OCI-LY7 (cell line): ENCODE measurements around the gene MTUS2. TPM values are rescaled to one million over a fixed set of nuclear protein-coding genes. Genes with fewer than 3 reads are reported as not detected.

Experiments
- BruUV-seq: library from RNA; stranded (reverse); fragments of 400-500 nt; replicated peaks from 2 replicates; lab custom pipeline; 2021; lab: Mats Ljungman, UMichigan
- CTCF ChIA-PET: fragments of 300-600 bp; sonication (Branson Sonifier 250); formaldehyde crosslinking; loops from one replicate; lab custom pipeline; 2022; ENCODE audit warnings: antibody characterized with exemption; ENCODE audit not compliant: unreplicated experiment; lab: Charles Lee
- POLR2A ChIA-PET: fragments of 300-600 bp; sonication (Branson Sonifier 250); formaldehyde crosslinking; loops from one replicate; lab custom pipeline; 2022; ENCODE audit warnings: antibody characterized with exemption; lab: Charles Lee
- DNase-seq: peaks from one replicate; pipeline ENCODE4 v3.0.0-alpha.2; 2015; ENCODE audit warnings: low spot score
- H2AFZ ChIP-seq: fragments of 200-600 bp; sonication (generic), shearing (Covaris generic); 2 replicates; pipeline ENCODE4 v1.6.1; 2014; ENCODE audit warnings: mild to moderate bottlenecking, antibody characterized with exemption, low read length, moderate library complexity
- H3K27ac ChIP-seq: fragments of 200-600 bp; sonication (generic); 2 replicates; pipeline ENCODE4 v1.5.1; 2014; ENCODE audit warnings: mixed run types, low read depth, mild to moderate bottlenecking, moderate library complexity, low read length, inconsistent platforms; ENCODE audit not compliant: poor library complexity, severe bottlenecking
- H3K36me3 ChIP-seq: fragments of 200-600 bp; sonication (generic); 2 replicates; pipeline ENCODE4 v1.6.1; 2014; ENCODE audit warnings: mild to moderate bottlenecking, antibody characterized with exemption, low read length, moderate library complexity, mixed read lengths; ENCODE audit not compliant: insufficient read depth
- H3K4me1 ChIP-seq: fragments of 200-600 bp; sonication (generic); 2 replicates; pipeline ENCODE4 v1.5.1; 2014; ENCODE audit warnings: mild to moderate bottlenecking, low read length; ENCODE audit not compliant: insufficient read depth, poor library complexity, severe bottlenecking
- H3K4me2 ChIP-seq: fragments of 200-600 bp; sonication (generic); 2 replicates; pipeline ENCODE4 v1.6.1; 2014; ENCODE audit warnings: mild to moderate bottlenecking, low read length
- H3K4me3 ChIP-seq: fragments of 200-600 bp; sonication (generic); 2 replicates; pipeline ENCODE4 v1.5.1; 2014; ENCODE audit warnings: mild to moderate bottlenecking, low read depth, low read length; ENCODE audit not compliant: poor library complexity, severe bottlenecking
- H3K79me2 ChIP-seq: fragments of 200-600 bp; sonication (generic); 2 replicates; pipeline ENCODE4 v1.6.1; 2016; ENCODE audit warnings: low read depth, mild to moderate bottlenecking, low read length, moderate library complexity, mixed read lengths; ENCODE audit not compliant: insufficient read depth
- H3K9me2 ChIP-seq: fragments of 200-600 bp; sonication (generic); 2 replicates; pipeline ENCODE4 v1.6.1; 2016; ENCODE audit warnings: mild to moderate bottlenecking, low read length, mixed read lengths; ENCODE audit not compliant: insufficient read depth
- H3K9me3 ChIP-seq: fragments of 200-600 bp; sonication (generic); 2 replicates; pipeline ENCODE4 v1.6.1; 2014; ENCODE audit warnings: mild to moderate bottlenecking, mixed run types, low read length, mixed read lengths
- H4K20me1 ChIP-seq: fragments of 200-600 bp; sonication (generic); 2 replicates; pipeline ENCODE4 v1.6.1; 2014; ENCODE audit warnings: mild to moderate bottlenecking, antibody characterized with exemption, low read length, moderate library complexity, mixed read lengths; ENCODE audit not compliant: insufficient read depth
- EZH2phosphoT487 ChIP-seq: fragments of 200-600 bp; sonication (generic); IDR thresholded peaks from 2 replicates; pipeline ENCODE4 v1.6.1; 2018; ENCODE audit warnings: low read depth, borderline replicate concordance, mild to moderate bottlenecking, mixed run types, antibody characterized with exemption, low read length, moderate library complexity, mixed read lengths
- intact Hi-C: fragments of 100-400 bp; cut with micrococcal nuclease; formaldehyde crosslinking; loops from one replicate; pipeline ENCODE4 v1.10.0; 2022; ENCODE audit not compliant: unreplicated experiment
- total RNA-seq, 2 experiments: library from RNA; depleted of rRNA in 1 of 2; stranded (reverse); fragments of >200 nt in 1 of 2; shearing (Covaris generic) in 1 of 2; gene quantifications; 2 replicates each; pipeline ENCODE4 v1.2.3, GENCODE V29; 2014 to 2022
- TF ChIP-seq, protein P1 (sequence below): fragments of 200-600 bp; sonication (generic); conservative IDR thresholded peaks from 2 replicates; pipeline ENCODE4 v1.5.1; 2014; ENCODE audit warnings: mild to moderate bottlenecking, antibody characterized with exemption, low read length, moderate library complexity, mixed read lengths

MTUS2 gene
- total RNA-seq, 2 experiments from 2014 or later = 0.16 to 9.8 TPM

DNA sequence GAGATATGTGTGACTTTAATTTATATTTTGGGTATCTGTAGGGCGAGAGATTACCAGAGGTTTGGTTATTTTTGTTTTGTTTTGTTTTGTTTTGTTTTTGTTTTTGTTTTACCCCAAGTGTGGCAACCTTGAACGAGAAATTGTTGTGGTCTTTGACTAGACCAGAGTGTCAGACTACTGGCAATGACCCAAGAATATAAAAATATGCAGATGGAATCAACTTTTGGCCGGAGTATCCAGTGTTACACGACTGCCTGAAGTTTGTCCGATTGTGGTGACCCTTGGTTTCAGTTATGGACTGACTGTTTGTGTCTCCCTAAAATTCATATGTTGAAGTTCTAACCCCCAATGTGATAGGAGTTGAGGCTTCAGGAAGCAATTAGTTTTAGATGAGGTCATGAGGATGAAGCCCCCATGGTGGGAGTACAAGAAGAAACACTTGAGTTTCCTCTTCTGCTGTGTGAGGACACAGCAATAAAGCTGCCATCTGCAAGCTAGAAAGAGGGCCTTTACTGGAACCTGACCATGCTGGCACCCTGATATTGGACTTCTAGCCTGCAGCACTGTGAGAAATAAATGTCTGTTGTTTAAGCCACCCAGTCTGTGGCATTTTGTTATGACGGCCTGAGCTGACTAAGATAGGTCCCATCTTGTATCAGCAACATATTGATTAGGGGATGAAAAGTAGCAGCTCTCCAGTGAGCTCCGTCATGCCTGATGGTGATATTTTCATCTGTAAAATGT is 261.7 kb downstream of the MTUS2 start:
- POLR2A ChIA-PET = interaction anchor here (1.9 kb wide), 1 partner anchor 8 kb away, joined by 4 read pairs; no protein-coding TSS in a partner anchor
- Histone ChIP-seq H3K27ac (no peak overlapping the region), H2AFZ (no peak overlapping the region), H3K79me2 (no peaks in the 10 kb centered on the region), H3K4me1 (peaks cover 3% of the 10 kb centered on the region), H3K4me3 (no peak overlapping the region), H3K9me2 (no peaks in the 10 kb centered on the region), H3K36me3 (no peaks in the 10 kb centered on the region), H3K9me3 (no peaks in the 10 kb centered on the region), H4K20me1 (no peaks in the 10 kb centered on the region), H3K4me2 (peak overlapping the region; percentile 34; the same call in 1 of the 2 replicates)
- no peak for DNase-seq
- TF ChIP-seq EZH2phosphoT487 = no peak
- TF ChIP-seq, protein P1, sequence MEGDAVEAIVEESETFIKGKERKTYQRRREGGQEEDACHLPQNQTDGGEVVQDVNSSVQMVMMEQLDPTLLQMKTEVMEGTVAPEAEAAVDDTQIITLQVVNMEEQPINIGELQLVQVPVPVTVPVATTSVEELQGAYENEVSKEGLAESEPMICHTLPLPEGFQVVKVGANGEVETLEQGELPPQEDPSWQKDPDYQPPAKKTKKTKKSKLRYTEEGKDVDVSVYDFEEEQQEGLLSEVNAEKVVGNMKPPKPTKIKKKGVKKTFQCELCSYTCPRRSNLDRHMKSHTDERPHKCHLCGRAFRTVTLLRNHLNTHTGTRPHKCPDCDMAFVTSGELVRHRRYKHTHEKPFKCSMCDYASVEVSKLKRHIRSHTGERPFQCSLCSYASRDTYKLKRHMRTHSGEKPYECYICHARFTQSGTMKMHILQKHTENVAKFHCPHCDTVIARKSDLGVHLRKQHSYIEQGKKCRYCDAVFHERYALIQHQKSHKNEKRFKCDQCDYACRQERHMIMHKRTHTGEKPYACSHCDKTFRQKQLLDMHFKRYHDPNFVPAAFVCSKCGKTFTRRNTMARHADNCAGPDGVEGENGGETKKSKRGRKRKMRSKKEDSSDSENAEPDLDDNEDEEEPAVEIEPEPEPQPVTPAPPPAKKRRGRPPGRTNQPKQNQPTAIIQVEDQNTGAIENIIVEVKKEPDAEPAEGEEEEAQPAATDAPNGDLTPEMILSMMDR = no peak
- intact Hi-C loops = loop anchor here (1.0 to 2.0 kb wide), 2 partner anchors 178 to 281 kb away; no protein-coding TSS in a partner anchor
- CTCF ChIA-PET = no interaction called here
- no TSS peak for BruUV-seq

GRCh38 chr13:29099781-29100406 is 279.8 kb downstream of the MTUS2 start:
- H3K4me1 ChIP-seq = no peaks in the 10 kb centered on the region
- H2AFZ ChIP-seq = no peak overlapping the region
- H3K4me3 ChIP-seq = no peak overlapping the region
- intact Hi-C loops = no loop called here
- no peaks in the 10 kb centered on the region for H3K9me2 ChIP-seq
- CTCF ChIA-PET = no interaction called here
- no peak overlapping the region for H3K4me2 ChIP-seq
- no TSS peak for BruUV-seq
- POLR2A ChIA-PET = interaction anchor here (0.6 kb wide), 1 partner anchor 1951 kb away, joined by 3 read pairs; no protein-coding TSS in a partner anchor
- DNase-seq = no peak
- H3K36me3 ChIP-seq = no peaks in the 10 kb centered on the region
- TF ChIP-seq, protein P1 = no peak
- no peak for TF ChIP-seq EZH2phosphoT487
- H3K9me3 ChIP-seq = no peaks in the 10 kb centered on the region
- no peaks in the 10 kb centered on the region for H4K20me1 ChIP-seq
- no peaks in the 10 kb centered on the region for H3K79me2 ChIP-seq
- H3K27ac ChIP-seq = no peak overlapping the region

- POLR2A ChIA-PET = no interaction called here
- Histone ChIP-seq H3K4me3 (no peak overlapping the region), H3K27ac (no peak overlapping the region), H3K9me3 (no peaks in the 10 kb centered on the region), H3K4me1 (no peaks in the 10 kb centered on the region), H3K4me2 (no peak overlapping the region), H3K9me2 (no peaks in the 10 kb centered on the region), H3K36me3 (no peaks in the 10 kb centered on the region), H2AFZ (no peak overlapping the region), H4K20me1 (no peaks in the 10 kb centered on the region), H3K79me2 (no peaks in the 10 kb centered on the region)
- DNase-seq = no peak
- no peak for TF ChIP-seq EZH2phosphoT487
- TF ChIP-seq, protein P1 = no peak
- CTCF ChIA-PET = no interaction called here
- no TSS peak for BruUV-seq
- intact Hi-C loops = no loop called here
These were observed 280.6 kb downstream of the MTUS2 start for GRCh38 chr13:29100758-29101157.
